Measurements from ENCODE around the gene DPY30.

DPY30 gene

GRCh38 chr2:32009516-32010256 is 29.9 kb downstream of the DPY30 start:
- peak overlapping the region; percentile 96 for H3K4me3 ChIP-seq (ENCODE audit: low read depth, low read length)
- TF ChIP-seq POLR2A (IDR thresholded peaks at IDR 0.05; ENCODE audit: extremely low read depth, insufficient read length): no peak
- no peak for TF ChIP-seq MAX (IDR thresholded peaks at IDR 0.05; ENCODE audit: low read depth, low read length)
- TF ChIP-seq, protein P1, sequence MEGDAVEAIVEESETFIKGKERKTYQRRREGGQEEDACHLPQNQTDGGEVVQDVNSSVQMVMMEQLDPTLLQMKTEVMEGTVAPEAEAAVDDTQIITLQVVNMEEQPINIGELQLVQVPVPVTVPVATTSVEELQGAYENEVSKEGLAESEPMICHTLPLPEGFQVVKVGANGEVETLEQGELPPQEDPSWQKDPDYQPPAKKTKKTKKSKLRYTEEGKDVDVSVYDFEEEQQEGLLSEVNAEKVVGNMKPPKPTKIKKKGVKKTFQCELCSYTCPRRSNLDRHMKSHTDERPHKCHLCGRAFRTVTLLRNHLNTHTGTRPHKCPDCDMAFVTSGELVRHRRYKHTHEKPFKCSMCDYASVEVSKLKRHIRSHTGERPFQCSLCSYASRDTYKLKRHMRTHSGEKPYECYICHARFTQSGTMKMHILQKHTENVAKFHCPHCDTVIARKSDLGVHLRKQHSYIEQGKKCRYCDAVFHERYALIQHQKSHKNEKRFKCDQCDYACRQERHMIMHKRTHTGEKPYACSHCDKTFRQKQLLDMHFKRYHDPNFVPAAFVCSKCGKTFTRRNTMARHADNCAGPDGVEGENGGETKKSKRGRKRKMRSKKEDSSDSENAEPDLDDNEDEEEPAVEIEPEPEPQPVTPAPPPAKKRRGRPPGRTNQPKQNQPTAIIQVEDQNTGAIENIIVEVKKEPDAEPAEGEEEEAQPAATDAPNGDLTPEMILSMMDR (IDR thresholded peaks at IDR 0.05; ENCODE audit: low read depth, low read length): no peak
- TF ChIP-seq MYC (IDR thresholded peaks at IDR 0.05; ENCODE audit: low read depth, low read length): no peak
- DNase-seq (ENCODE audit: low read depth): peak; percentile 75

- peak; percentile 37 for DNase-seq (ENCODE audit: low read depth)
- TF ChIP-seq, protein P1 (IDR thresholded peaks at IDR 0.05; ENCODE audit: low read depth, low read length): no peak
- no peak for TF ChIP-seq MAX (IDR thresholded peaks at IDR 0.05; ENCODE audit: low read depth, low read length)
- H3K4me3 ChIP-seq (ENCODE audit: low read depth, low read length): peak overlapping the region; percentile 96
These were observed 30.6 kb downstream of the DPY30 start for GRCh38 chr2:32008805-32009515.

GRCh38 chr2:32007121-32007391 is 32.5 kb downstream of the DPY30 start:
- peak overlapping the region; percentile 2 for H3K4me3 ChIP-seq (ENCODE audit: low read depth, low read length)
- DNase-seq (ENCODE audit: low read depth): no peak
- TF ChIP-seq MAX (IDR thresholded peaks at IDR 0.05; ENCODE audit: low read depth, low read length): no peak
- TF ChIP-seq POLR2A (IDR thresholded peaks at IDR 0.05; ENCODE audit: extremely low read depth, insufficient read length): no peak
- no peak for TF ChIP-seq MYC (IDR thresholded peaks at IDR 0.05; ENCODE audit: low read depth, low read length)
- TF ChIP-seq, protein P1 (IDR thresholded peaks at IDR 0.05; ENCODE audit: low read depth, low read length): no peak

GRCh38 chr2:32005371-32005976 is 34.1 kb downstream of the DPY30 start:
- no peak overlapping the region for H3K4me3 ChIP-seq (ENCODE audit: low read depth, low read length)
- TF ChIP-seq MAX (IDR thresholded peaks at IDR 0.05; ENCODE audit: low read depth, low read length): no peak
- TF ChIP-seq MYC (IDR thresholded peaks at IDR 0.05; ENCODE audit: low read depth, low read length): no peak
- TF ChIP-seq POLR2A (IDR thresholded peaks at IDR 0.05; ENCODE audit: extremely low read depth, insufficient read length): no peak
- TF ChIP-seq, protein P1 (IDR thresholded peaks at IDR 0.05; ENCODE audit: low read depth, low read length): no peak
- no peak for DNase-seq (ENCODE audit: low read depth)

- TF ChIP-seq MAX (IDR thresholded peaks at IDR 0.05; ENCODE audit: low read depth, low read length) (no peak), MYC (IDR thresholded peaks at IDR 0.05; ENCODE audit: low read depth, low read length) (no peak)
- TF ChIP-seq, protein P1 (IDR thresholded peaks at IDR 0.05; ENCODE audit: low read depth, low read length): no peak
- no peak overlapping the region for H3K4me3 ChIP-seq (ENCODE audit: low read depth, low read length)
- DNase-seq (ENCODE audit: low read depth): no peak
These were observed 35.8 kb downstream of the DPY30 start for GRCh38 chr2:32003791-32004190.
